CD4-positive, alpha-beta T cell treated with Interleukin-6 for 4 hours (primary cell): ENCODE measurements around the gene NKAIN4.
"Not testable (repeated sequence)": the region's sequence is repeated elsewhere in the genome, so short reads cannot be mapped to it uniquely, and the experiment has no call there.

ENCODE experiments used
- DNase-seq: peaks from one replicate; pipeline ENCODE4 v3.0.0-alpha.2; 2020; ENCODE audit warnings: mixed read lengths

NKAIN4 gene

GRCh38 chr20:63255931-63256704 is 1.9 kb upstream of the NKAIN4 start:
- DNase-seq: no peak

- no peak for DNase-seq
Observed at GRCh38 chr20:63254606-63255384, 532 bp upstream of the NKAIN4 start.

- DNase-seq: no peak
Observed at GRCh38 chr20:63253438-63254231, 628 bp downstream of the NKAIN4 start.

- no peak for DNase-seq
Observed at GRCh38 chr20:63253065-63253437, 1.2 kb downstream of the NKAIN4 start.

GRCh38 chr20:63252284-63252711 is 2.0 kb downstream of the NKAIN4 start:
- DNase-seq: no peak

- not testable (repeated sequence) for DNase-seq
Observed at GRCh38 chr20:63251350-63251749, 2.9 kb downstream of the NKAIN4 start.

GRCh38 chr20:63249891-63250290 is 4.4 kb downstream of the NKAIN4 start:
- no peak for DNase-seq

- DNase-seq: no peak
Observed at GRCh38 chr20:63248835-63249591, 5.2 kb downstream of the NKAIN4 start.

- DNase-seq: no peak
Observed at GRCh38 chr20:63247671-63248228, 6.5 kb downstream of the NKAIN4 start.

- no peak for DNase-seq
Observed at GRCh38 chr20:63246490-63247288, 7.6 kb downstream of the NKAIN4 start.

- no peak for DNase-seq
Observed at GRCh38 chr20:63244468-63244867, 9.8 kb downstream of the NKAIN4 start.

GRCh38 chr20:63243604-63244247 is 10.5 kb downstream of the NKAIN4 start:
- no peak for DNase-seq

GRCh38 chr20:63242736-63243135 is 11.5 kb downstream of the NKAIN4 start:
- DNase-seq: no peak

- DNase-seq: no peak
Observed at GRCh38 chr20:63241272-63241671, 13.0 kb downstream of the NKAIN4 start.

- DNase-seq: no peak
Observed at GRCh38 chr20:63240004-63240403, 14.3 kb downstream of the NKAIN4 start.

GRCh38 chr20:63239431-63239830 is 14.8 kb downstream of the NKAIN4 start:
- no peak for DNase-seq

- DNase-seq: no peak
Observed at GRCh38 chr20:63238514-63239125, 15.6 kb downstream of the NKAIN4 start.

- DNase-seq: no peak
Observed at GRCh38 chr20:63238031-63238430, 16.2 kb downstream of the NKAIN4 start.

GRCh38 chr20:63236116-63236837 is 18.0 kb downstream of the NKAIN4 start:
- DNase-seq: no peak
